Effector memory CD8-positive, alpha-beta T cell (primary cell): ENCODE results near the gene TBC1D5.

Experiments used
- ATAC-seq: fragments of 150-1000 bp; cut with Tn5 transposase; replicated peaks from 2 replicates; pipeline ENCODE4 v1.10.0; 2021; ENCODE audit warnings: mild to moderate bottlenecking, moderate library complexity
- DNase-seq, 3 experiments: peaks; one replicate each; pipeline ENCODE4 v3.0.0; 2021
- H3K27ac Mint-ChIP-seq, 2 donors: one replicate each; pipeline ENCODE4 v1.8.0; 2022; ENCODE audit warnings: mild to moderate bottlenecking in 2 of 2, mixed read lengths in 2 of 2, moderate library complexity in 2 of 2
- H3K27me3 Mint-ChIP-seq, 2 donors: one replicate each; pipeline ENCODE4 v1.8.0; 2022; ENCODE audit warnings: mixed read lengths in 2 of 2
- H3K36me3 Mint-ChIP-seq: one replicate; pipeline ENCODE4 v1.8.0; 2022; ENCODE audit warnings: mild to moderate bottlenecking, moderate library complexity, mixed read lengths; ENCODE audit not compliant: insufficient read depth
- H3K4me1 Mint-ChIP-seq, 2 donors: one replicate each; pipeline ENCODE4 v1.8.0; 2022; ENCODE audit warnings: low read depth in 2 of 2, mixed read lengths in 2 of 2
- H3K4me3 Mint-ChIP-seq, 2 donors: one replicate each; pipeline ENCODE4 v1.8.0; 2022; ENCODE audit warnings: mild to moderate bottlenecking in 2 of 2, mixed read lengths in 2 of 2, moderate library complexity in 2 of 2
- H3K9me3 Mint-ChIP-seq, 2 donors: one replicate each; pipeline ENCODE4 v1.8.0; 2022; ENCODE audit warnings: mixed read lengths in 2 of 2

Gene TBC1D5

DNA sequence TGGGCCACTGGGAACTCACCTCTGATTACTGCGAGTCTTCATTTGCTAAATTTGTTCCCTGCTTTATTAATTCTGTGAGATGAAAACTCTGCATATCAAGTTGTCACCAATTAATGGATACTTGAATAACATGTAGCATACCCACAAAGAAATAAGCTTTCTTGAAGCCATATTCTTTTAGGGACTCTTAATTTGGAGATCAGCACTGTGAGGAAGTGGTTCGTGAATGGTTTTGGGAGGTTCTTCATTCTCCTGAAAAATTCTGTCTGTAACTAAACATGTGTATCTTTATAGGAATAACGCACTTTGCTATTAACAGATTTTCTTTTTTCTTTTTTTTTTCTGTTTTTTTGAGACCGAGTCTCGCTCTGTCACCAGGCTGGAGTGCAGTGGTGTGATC, 19.1 kb upstream of the TBC1D5 start:
- Mint-ChIP-seq H3K9me3 (no peaks in the 10 kb centered on the region), H3K36me3 (no peaks in the 10 kb centered on the region), H3K4me1 (no peaks in the 10 kb centered on the region), H3K27me3 (peaks cover 6 to 23% of the 10 kb centered on the region in 2 donors), H3K27ac (no peak overlapping the region), H3K4me3 (no peak overlapping the region)
- DNase-seq, result no peak
- no peak for ATAC-seq

DNA sequence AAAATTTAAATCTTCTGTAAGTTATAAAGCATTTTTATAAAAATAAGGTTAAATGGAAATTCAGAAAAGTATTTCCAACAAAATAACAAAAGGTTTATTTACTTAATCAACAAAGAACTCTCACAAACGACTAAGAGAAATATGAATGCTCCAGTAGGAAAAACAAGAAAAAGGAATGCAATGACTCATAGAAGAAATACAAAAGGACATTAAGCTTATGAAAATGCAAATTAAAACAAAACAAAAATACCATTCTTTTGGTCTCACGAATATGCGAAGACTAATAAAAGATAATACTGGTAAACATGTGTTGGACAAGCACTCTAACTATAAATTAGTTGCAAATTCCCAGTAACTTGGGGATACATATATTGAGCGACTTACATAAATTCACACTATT, 17.5 kb upstream of the TBC1D5 start:
- H3K27ac Mint-ChIP-seq, result no peak overlapping the region
- H3K4me1 Mint-ChIP-seq, result peaks cover 0 to 4% of the 10 kb centered on the region in 2 donors
- peaks cover 6 to 23% of the 10 kb centered on the region in 2 donors for H3K27me3 Mint-ChIP-seq
- H3K9me3 Mint-ChIP-seq, result no peaks in the 10 kb centered on the region
- H3K4me3 Mint-ChIP-seq, result no peak overlapping the region
- H3K36me3 Mint-ChIP-seq, result no peaks in the 10 kb centered on the region
- ATAC-seq (no peak), DNase-seq (no peak)

DNA sequence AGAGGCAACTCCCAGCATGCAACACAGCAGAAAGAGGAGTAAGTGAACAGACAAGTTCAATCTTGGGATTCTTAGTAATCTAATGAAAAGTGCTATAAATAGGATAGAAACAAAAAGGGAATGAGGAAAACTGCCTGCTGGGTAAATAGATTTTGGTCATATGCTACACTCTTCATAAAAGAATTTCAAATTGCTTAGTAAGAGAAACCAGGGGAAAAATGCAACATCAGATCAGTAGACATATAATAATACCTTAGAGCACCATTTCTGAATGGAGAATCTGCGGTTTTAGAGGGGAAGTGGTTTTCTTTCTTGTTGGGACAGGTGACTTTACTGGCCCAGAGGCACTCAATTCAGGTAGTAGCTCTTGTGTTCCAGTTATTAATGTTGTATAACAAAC, 13.4 kb upstream of the TBC1D5 start:
- DNase-seq (no peak), ATAC-seq (peak; percentile 41)
- H3K36me3 Mint-ChIP-seq, result no peaks in the 10 kb centered on the region
- no peak overlapping the region for H3K4me3 Mint-ChIP-seq
- no peak overlapping the region for H3K27ac Mint-ChIP-seq
- H3K4me1 Mint-ChIP-seq, result peaks cover 0 to 4% of the 10 kb centered on the region in 2 donors
- no peaks in the 10 kb centered on the region for H3K9me3 Mint-ChIP-seq
- no peaks in the 10 kb centered on the region for H3K27me3 Mint-ChIP-seq

DNA sequence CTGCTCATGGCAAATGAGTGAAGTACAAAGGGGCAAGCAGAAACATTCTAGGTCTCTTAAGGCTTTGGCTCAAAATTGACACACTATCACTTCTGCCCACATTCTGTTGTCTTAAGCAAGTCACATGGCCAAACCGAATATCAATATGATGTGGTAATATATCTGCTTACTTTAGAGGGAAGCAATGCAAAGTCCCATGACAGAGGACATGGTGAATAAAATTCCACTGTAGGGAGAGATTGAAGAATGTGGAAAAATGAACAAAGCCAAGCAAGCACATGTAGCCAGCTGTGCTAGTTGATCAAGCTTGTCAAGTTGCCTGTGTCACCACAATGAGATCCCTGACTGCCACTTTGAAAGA, 11.2 kb upstream of the TBC1D5 start:
- Mint-ChIP-seq H3K27me3 (no peaks in the 10 kb centered on the region), H3K4me1 (peaks cover 8 to 15% of the 10 kb centered on the region in 2 donors), H3K27ac (no peak overlapping the region), H3K9me3 (no peaks in the 10 kb centered on the region), H3K36me3 (no peaks in the 10 kb centered on the region), H3K4me3 (no peak overlapping the region)
- no peak for ATAC-seq
- DNase-seq, result no peak

DNA sequence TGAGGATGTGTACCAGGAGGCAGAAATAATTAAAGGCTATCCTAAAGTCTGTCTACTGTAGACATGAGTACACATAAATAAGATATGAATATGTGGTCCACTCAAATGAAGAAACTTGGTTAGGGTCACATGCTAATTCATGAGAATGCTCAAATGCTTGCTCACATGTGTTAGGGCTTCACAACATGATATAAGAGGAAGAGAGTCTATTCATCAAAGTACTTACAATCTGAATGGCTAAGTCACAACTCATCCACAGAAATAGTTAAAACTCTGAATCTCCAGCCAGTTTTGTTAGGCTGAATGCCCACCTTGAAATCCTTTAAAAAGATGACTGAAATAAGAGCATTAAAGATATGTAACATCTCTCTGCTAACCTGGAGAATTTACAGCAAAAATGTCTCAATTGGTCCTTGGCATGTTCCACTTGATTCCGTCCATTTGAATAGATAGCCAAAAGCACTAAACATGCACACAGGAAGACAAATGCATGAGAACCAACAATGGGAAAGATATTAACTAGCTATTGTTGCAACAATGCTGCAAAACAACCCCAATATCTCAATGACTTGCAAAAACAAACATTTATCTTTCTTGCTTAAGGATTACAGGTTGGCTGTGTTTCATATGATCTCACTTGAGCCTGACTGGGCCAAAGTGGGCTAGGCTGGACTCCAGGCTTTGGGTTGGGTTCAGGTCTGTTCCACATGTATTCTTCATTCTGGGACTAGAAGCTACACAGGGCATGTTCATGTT, 10.6 kb upstream of the TBC1D5 start:
- Mint-ChIP-seq H3K27me3 (no peaks in the 10 kb centered on the region), H3K9me3 (no peaks in the 10 kb centered on the region), H3K27ac (no peak overlapping the region), H3K4me3 (no peak overlapping the region), H3K4me1 (peaks cover 8 to 15% of the 10 kb centered on the region in 2 donors), H3K36me3 (no peaks in the 10 kb centered on the region)
- ATAC-seq (no peak), DNase-seq (no peak)

DNA sequence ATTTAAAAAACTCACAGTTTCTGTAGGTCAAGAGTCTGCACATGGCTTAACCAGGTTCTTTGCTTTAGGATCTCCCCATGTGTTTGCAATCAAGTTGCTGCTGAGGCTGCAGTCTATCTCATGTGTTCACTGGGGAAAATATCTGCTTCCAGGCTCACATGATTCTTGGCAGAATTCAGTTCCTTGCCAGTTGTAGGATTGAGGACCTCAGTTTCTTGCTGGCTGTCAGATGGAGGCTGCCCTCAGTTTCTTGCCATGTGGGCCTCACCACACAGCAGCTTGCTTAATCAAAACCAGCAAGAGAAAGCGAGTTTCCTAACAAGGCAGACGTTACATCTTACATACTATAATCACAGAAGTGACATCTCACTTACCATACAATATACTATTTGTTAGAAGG, 10.0 kb upstream of the TBC1D5 start:
- Mint-ChIP-seq H3K4me3 (no peak overlapping the region), H3K9me3 (no peaks in the 10 kb centered on the region), H3K27ac (no peak overlapping the region), H3K4me1 (peaks cover 8 to 15% of the 10 kb centered on the region in 2 donors), H3K27me3 (no peaks in the 10 kb centered on the region), H3K36me3 (no peaks in the 10 kb centered on the region)
- ATAC-seq (no peak), DNase-seq (no peak)

DNA sequence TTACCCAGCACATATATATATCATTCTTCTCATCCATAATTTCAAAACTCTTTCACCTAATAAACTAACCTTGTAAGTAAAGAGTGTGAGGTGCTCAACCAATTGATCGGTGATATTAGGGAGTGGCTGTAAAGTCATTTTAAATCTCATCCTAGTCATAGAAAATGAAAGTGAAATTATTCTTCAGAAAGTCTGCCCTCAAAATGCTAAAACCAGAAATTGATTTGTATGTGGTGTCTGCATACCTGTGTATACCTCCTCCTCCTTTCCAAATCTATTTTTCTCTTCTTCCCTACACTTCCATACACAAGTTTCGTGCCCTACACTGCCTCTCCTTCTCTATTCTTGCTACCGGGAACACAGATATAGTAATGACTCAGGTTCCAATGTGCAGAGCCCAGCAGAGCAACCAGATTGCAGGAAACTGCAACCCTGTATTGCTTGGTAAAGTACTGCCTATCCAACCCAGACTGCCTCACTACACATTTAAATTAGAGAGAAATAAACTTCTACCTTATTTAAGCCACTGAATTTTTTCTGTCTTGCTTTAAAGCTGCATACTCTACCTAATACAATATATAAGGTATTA, 7.4 kb upstream of the TBC1D5 start:
- peaks cover 8 to 11% of the 10 kb centered on the region in 2 donors for H3K4me1 Mint-ChIP-seq
- ATAC-seq (peak; percentile 66), DNase-seq (no peak)
- H3K36me3 Mint-ChIP-seq, result peaks cover 2% of the 10 kb centered on the region
- no peaks in the 10 kb centered on the region for H3K9me3 Mint-ChIP-seq
- peak overlapping the region; percentile 1 to 19 for H3K27ac Mint-ChIP-seq
- peak overlapping the region; percentile 55 to 77 for H3K4me3 Mint-ChIP-seq
- H3K27me3 Mint-ChIP-seq, result no peaks in the 10 kb centered on the region

DNA sequence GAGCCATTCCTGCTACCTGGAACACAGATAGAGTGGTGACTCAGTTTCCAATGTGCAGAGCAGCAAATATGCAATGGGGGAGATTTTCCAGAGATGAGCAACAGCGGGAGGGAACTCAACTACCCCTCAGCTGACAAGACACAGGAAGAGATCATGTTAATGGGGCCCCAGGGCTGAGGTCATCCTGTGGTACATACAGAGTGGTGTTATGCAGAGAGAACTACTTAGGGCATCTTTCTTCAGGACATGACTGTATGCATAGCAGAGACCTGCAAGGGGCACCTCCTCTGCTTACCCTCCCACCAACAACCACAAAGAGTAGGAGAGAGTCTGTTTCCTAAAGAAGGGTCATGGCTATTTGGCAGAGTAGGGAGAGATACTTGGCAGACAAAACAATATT, 6.8 kb upstream of the TBC1D5 start:
- ATAC-seq, result peak; percentile 77
- peaks cover 3% of the 10 kb centered on the region for H3K36me3 Mint-ChIP-seq
- DNase-seq, result no peak
- no peaks in the 10 kb centered on the region for H3K9me3 Mint-ChIP-seq
- H3K4me1 Mint-ChIP-seq, result peaks cover 8 to 13% of the 10 kb centered on the region in 2 donors
- peak overlapping the region; percentile 1 to 19 for H3K27ac Mint-ChIP-seq
- H3K4me3 Mint-ChIP-seq, result peak overlapping the region; percentile 55 to 77
- H3K27me3 Mint-ChIP-seq, result no peaks in the 10 kb centered on the region

DNA sequence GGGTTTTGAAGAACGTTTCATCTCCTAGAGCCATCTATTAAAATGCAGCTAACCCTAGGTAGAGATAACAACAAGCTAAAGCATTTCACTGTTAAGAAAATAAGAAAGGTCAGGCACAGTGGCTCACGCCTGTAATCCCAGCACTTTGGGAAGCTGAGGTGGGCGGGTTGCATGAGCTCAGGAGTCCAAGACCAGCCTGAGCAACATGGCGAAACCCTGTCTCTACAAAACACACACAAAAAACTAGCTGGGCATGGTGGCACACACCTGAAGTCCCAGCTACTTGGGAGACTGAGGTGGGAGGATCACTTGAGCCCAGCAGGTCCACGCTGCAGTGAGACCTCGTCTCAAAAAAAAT, 5.4 kb upstream of the TBC1D5 start:
- no peak for ATAC-seq
- Mint-ChIP-seq H3K4me3 (no peak overlapping the region), H3K27ac (no peak overlapping the region)

DNA sequence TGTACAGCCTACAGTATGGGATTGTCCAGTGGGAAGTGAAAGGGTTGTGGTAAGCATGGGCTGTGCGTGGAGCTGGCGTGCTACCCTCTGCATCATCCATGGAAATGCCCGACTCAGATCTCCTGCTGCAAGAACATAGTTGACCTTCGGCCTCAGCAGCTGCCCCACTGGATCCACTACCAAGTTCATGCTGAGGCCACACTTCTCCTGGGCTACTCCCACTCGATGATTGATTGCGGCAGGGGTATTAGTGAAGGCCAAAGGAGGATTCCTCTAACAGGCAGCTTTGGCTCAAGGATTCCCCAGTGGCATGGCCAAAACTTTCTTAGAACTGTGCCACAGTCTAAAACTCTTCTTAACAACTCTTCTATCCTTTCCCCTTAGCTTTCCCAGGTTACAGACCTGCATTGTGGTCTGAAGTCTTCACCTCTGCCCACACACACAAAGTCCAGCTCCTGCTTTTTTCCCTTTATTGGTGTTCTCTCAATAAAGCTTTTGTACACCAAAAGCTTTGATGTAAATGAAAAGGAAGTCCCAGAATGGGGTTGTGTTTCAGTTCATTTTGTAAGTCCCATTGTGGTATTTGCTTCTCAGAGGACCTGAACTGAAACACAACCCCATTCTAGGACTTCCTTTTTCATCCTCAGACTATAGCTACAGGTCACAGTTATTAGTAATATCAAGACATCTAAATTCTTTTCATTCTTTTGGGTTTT, 4.9 kb upstream of the TBC1D5 start:
- H3K4me3 Mint-ChIP-seq, result no peak overlapping the region
- DNase-seq (no peak), ATAC-seq (no peak)
- H3K27me3 Mint-ChIP-seq, result no peaks in the 10 kb centered on the region
- no peak overlapping the region for H3K27ac Mint-ChIP-seq
- H3K36me3 Mint-ChIP-seq, result peaks cover 9% of the 10 kb centered on the region
- H3K9me3 Mint-ChIP-seq, result no peaks in the 10 kb centered on the region
- H3K4me1 Mint-ChIP-seq, result peaks cover 14 to 17% of the 10 kb centered on the region in 2 donors

More for the DNA sequence above, 5.4 kb upstream of the TBC1D5 start:
- peaks cover 14 to 17% of the 10 kb centered on the region in 2 donors for H3K4me1 Mint-ChIP-seq
- DNase-seq, result no peak
- H3K9me3 Mint-ChIP-seq, result no peaks in the 10 kb centered on the region
- no peaks in the 10 kb centered on the region for H3K27me3 Mint-ChIP-seq
- peaks cover 3% of the 10 kb centered on the region for H3K36me3 Mint-ChIP-seq

DNA sequence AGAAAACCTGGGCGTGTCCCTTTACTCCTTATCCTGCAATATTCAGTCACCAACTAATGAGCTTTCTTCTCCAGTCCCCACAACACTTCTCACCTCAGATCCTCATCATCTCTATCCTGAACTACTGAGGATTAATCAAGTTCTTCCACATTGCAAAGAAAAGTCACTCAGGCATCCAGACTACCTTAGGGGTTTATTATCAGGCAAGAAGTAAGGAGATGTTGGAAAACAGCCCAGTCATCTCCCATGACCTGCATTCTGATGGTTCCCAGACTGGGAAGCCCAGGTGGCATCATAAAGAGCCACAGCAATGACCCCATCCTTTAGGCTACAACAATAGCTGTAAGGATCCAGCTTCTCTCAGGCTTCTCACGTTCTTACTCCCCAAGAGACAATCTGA, 3.5 kb upstream of the TBC1D5 start:
- Mint-ChIP-seq H3K27ac (no peak overlapping the region), H3K9me3 (no peaks in the 10 kb centered on the region), H3K4me3 (no peak overlapping the region), H3K4me1 (peaks cover 22 to 23% of the 10 kb centered on the region in 2 donors), H3K36me3 (peaks cover 14% of the 10 kb centered on the region), H3K27me3 (no peaks in the 10 kb centered on the region)
- ATAC-seq (no peak), DNase-seq (no peak)

DNA sequence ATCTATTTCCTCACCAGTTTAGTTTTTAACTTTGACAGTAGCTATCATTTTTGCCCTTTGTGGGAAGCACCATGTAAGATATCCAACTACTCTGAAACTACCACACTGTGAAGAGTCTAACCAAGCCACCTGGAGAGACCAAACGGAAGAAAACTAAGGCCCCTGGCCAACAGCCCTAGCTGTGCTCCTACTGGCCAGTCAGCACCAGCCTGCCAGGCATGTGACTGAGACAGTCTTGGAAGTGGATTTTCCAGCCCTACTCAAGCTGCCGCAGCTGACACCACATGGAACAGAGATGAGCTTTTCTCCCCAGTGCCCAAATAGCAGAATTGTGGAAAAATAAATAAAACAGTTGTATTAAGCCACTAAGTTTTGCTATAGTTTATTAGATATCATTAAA, 2.9 kb upstream of the TBC1D5 start:
- Mint-ChIP-seq H3K4me1 (peaks cover 26 to 28% of the 10 kb centered on the region in 2 donors), H3K36me3 (peaks cover 14% of the 10 kb centered on the region), H3K9me3 (no peaks in the 10 kb centered on the region), H3K27me3 (no peaks in the 10 kb centered on the region), H3K27ac (no peak overlapping the region), H3K4me3 (no peak overlapping the region)
- DNase-seq, result no peak
- ATAC-seq, result no peak

DNA sequence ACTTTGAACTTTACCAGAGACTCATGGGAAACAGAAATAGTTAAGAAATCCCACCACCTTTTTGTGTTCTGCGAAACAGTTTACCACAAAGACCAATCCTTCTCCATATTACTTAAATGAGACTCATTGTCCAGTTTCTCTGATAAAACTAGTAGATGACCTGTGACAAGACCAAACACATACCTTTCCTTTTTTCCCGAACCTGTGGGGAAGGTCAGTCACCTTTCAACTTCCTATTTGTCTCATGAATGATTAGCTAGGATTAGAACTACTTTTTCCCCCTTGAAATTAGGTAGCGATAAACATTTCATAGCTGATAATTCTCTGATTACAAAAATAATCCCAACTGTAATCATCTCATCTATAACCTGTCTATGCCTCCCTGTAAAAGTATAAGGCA, 2.3 kb upstream of the TBC1D5 start:
- Mint-ChIP-seq H3K27ac (no peak overlapping the region), H3K4me3 (no peak overlapping the region), H3K4me1 (peaks cover 24 to 27% of the 10 kb centered on the region in 2 donors), H3K9me3 (no peaks in the 10 kb centered on the region), H3K27me3 (no peaks in the 10 kb centered on the region), H3K36me3 (peaks cover 17% of the 10 kb centered on the region)
- DNase-seq (no peak), ATAC-seq (no peak)

DNA sequence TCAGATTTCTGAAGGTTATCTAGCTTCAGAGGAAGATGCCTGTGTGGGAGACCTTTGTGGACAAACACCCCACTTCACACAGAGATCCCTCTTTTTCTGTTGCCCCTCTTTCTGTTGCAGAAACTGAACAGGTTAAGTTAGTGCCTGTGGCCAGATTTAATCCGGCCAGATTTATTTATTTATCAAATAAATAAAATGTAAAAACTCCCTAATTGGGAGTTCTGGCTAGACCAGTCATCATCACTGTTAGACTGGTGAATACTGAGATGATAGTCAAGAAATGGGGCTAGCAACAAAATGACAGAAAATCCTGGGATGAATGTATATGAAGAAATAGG, 1.2 kb upstream of the TBC1D5 start:
- ATAC-seq (no peak), DNase-seq (no peak)
- Mint-ChIP-seq H3K36me3 (peaks cover 20% of the 10 kb centered on the region), H3K27me3 (no peaks in the 10 kb centered on the region), H3K27ac (peak overlapping the region; percentile 91), H3K4me3 (peak overlapping the region; percentile 87 to 92), H3K4me1 (peaks cover 23 to 28% of the 10 kb centered on the region in 2 donors), H3K9me3 (no peaks in the 10 kb centered on the region)
